ENCODE measurements around the gene VWA5B2.

The VWA5B2 gene

GRCh38 chr3:184284696-184285095, 55.3 kb downstream of the VWA5B2 start (continued):
- no peak for TF ChIP-seq ZBTB10 (tag by site-specific recombination; IDR thresholded peaks at IDR 0.05)
- TF ChIP-seq ZNF701 (tag by site-specific recombination; IDR thresholded peaks at IDR 0.05) = no peak
- no peak for TF ChIP-seq ZNF488 (tag by site-specific recombination; IDR thresholded peaks at IDR 0.05)
- TF ChIP-seq ZFHX2 (tag by site-specific recombination; conservative IDR thresholded peaks at IDR 0.05) = no peak
- TF ChIP-seq ZNF18 (tag by site-specific recombination; IDR thresholded peaks at IDR 0.05) = no peak
- TF ChIP-seq ZIC2 (tag by site-specific recombination; IDR thresholded peaks at IDR 0.05) = no peak
- TF ChIP-seq IKZF3 (tag by site-specific recombination; IDR thresholded peaks at IDR 0.05) = peak; percentile 56; the same call in 1 of the 2 replicates
- TF ChIP-seq ZNF398 (tag by site-specific recombination; IDR thresholded peaks at IDR 0.05) = no peak
- TF ChIP-seq ZNF449 (tag by site-specific recombination; IDR thresholded peaks at IDR 0.05) = peak; percentile 93
- no peak for TF ChIP-seq SP2 (tag by site-specific recombination; IDR thresholded peaks at IDR 0.05)
- TF ChIP-seq YY1 (tag by site-specific recombination; IDR thresholded peaks at IDR 0.05) = no peak
- peak; percentile 63; the same call in 1 of the 2 replicates for TF ChIP-seq ZNF561 (tag by site-specific recombination; IDR thresholded peaks at IDR 0.05; ENCODE audit: borderline replicate concordance)
- TF ChIP-seq MYNN (tag by site-specific recombination; IDR thresholded peaks at IDR 0.05; ENCODE audit: borderline replicate concordance) = 0 out of 2 replicates have a peak, but pooled peaks have one; percentile 46
- TF ChIP-seq ZNF148 (tag by site-specific recombination; IDR thresholded peaks at IDR 0.05; ENCODE audit: borderline replicate concordance) = no peak
- no peak for TF ChIP-seq BCL6B (tag by site-specific recombination; IDR thresholded peaks at IDR 0.05)
- TF ChIP-seq ZNF548 (tag by site-specific recombination; IDR thresholded peaks at IDR 0.05) = no peak
- no peak for TF ChIP-seq ZNF629 (tag by site-specific recombination; IDR thresholded peaks at IDR 0.05)
- no peak for TF ChIP-seq ZBTB11 (tag by site-specific recombination; conservative IDR thresholded peaks at IDR 0.05; ENCODE audit: low read depth)
- TF ChIP-seq ZNF621 (tag by site-specific recombination; IDR thresholded peaks at IDR 0.05) = no peak
- TF ChIP-seq ZNF830 (tag by site-specific recombination; IDR thresholded peaks at IDR 0.05; ENCODE audit: low read depth) = no peak
- TF ChIP-seq ZNF692 (tag by site-specific recombination; IDR thresholded peaks at IDR 0.05) = no peak
- TF ChIP-seq EGR2 (tag by site-specific recombination; IDR thresholded peaks at IDR 0.05; ENCODE audit: low read depth) = no peak

Data from HEK293 (cell line).